ENCODE results near the gene EOLA1. TPM values are rescaled to one million over a fixed set of nuclear protein-coding genes. Genes with fewer than 3 reads are reported as not detected.

EOLA1 gene
- total RNA-seq, 1 experiment from 2014 or later = 7.9 TPM

- Histone ChIP-seq H3K18ac (ENCODE audit: insufficient read length, low read depth, low read length) (no peak overlapping the region), H3T11ph (ENCODE audit: low read length) (no peak overlapping the region), H4K91ac (ENCODE audit: insufficient read length, low read depth, low read length) (no peak overlapping the region), H3K9me3 (ENCODE audit: control insufficient read depth, low read depth, low read length) (peaks cover 8% of the 10 kb centered on the region), H3K4ac (ENCODE audit: low read depth, low read length) (no peak overlapping the region), H4K8ac (replicated peaks; ENCODE audit: insufficient read length, low read depth, low read length) (no peak overlapping the region), H3K4me2 (ENCODE audit: insufficient read depth, insufficient read length, low read length) (peak overlapping the region; percentile 50), H3K4me1 (ENCODE audit: insufficient read depth, low read length) (no peaks in the 10 kb centered on the region; the same call in 1 of the 2 replicates), H2BK5ac (ENCODE audit: insufficient read length, low read length) (no peak overlapping the region), H3K14ac (ENCODE audit: insufficient read depth, low read length) (no peak overlapping the region), H2AFZ (ENCODE audit: low read length) (no peak overlapping the region), H2BK12ac (ENCODE audit: insufficient read length, low read depth, low read length) (no peak overlapping the region), H3K27ac (ENCODE audit: insufficient read length, low read depth, low read length) (no peak overlapping the region), H3K79me1 (ENCODE audit: insufficient read depth, low read depth, low read length, poor library complexity, severe bottlenecking) (no peaks in the 10 kb centered on the region), H2BK120ac (ENCODE audit: low read depth, low read length, poor library complexity, severe bottlenecking) (no peak overlapping the region), H3K23ac (ENCODE audit: insufficient read length, low read depth, low read length) (no peak overlapping the region), H4K20me1 (ENCODE audit: control insufficient read depth, insufficient read depth, insufficient read length) (no peaks in the 10 kb centered on the region), H3K79me2 (ENCODE audit: insufficient read depth, low read length) (no peaks in the 10 kb centered on the region), H3K56ac (ENCODE audit: insufficient read length, low read depth, low read length) (no peak overlapping the region), H4K5ac (ENCODE audit: insufficient read length, low read depth, low read length) (no peak overlapping the region), H2BK15ac (ENCODE audit: low read depth, low read length) (no peak overlapping the region), H3K9ac (ENCODE audit: extremely low read depth, insufficient read length, low read length) (no peak overlapping the region), H3K23me2 (ENCODE audit: insufficient read length, low read depth, low read length, poor library complexity, severe bottlenecking) (peaks cover 3% of the 10 kb centered on the region), H3K27me3 (ENCODE audit: insufficient read depth, low read length) (no peaks in the 10 kb centered on the region), H2AK5ac (ENCODE audit: insufficient read length, low read length) (no peak overlapping the region), H2BK20ac (ENCODE audit: low read depth, low read length, poor library complexity, severe bottlenecking) (no peak overlapping the region)
- no CpG with 5 or more reads among the region's 13 CpGs for WGBS (ENCODE audit: extremely low coverage, insufficient read length, low lambda C conversion rate)
- H3K27me3 Mint-ChIP-seq (ENCODE audit: low read depth) = no peaks in the 10 kb centered on the region
- H3K4me3 Mint-ChIP-seq = peak overlapping the region; percentile 76 to 86
- peaks cover 32 to 38% of the 10 kb centered on the region in 2 experiments for H3K9me3 Mint-ChIP-seq
- H3K4me1 Mint-ChIP-seq = peaks cover 0 to 10% of the 10 kb centered on the region in 2 experiments; a peak in 3 of 4 replicates
- peaks cover 0 to 4% (median 0%) of the 10 kb centered on the region in 3 experiments; a peak in 1 of 7 replicates for H3K36me3 Mint-ChIP-seq (ENCODE audit: insufficient read depth in 1 of 3, low read depth in 3 of 3)
- TF ChIP-seq, protein P1, sequence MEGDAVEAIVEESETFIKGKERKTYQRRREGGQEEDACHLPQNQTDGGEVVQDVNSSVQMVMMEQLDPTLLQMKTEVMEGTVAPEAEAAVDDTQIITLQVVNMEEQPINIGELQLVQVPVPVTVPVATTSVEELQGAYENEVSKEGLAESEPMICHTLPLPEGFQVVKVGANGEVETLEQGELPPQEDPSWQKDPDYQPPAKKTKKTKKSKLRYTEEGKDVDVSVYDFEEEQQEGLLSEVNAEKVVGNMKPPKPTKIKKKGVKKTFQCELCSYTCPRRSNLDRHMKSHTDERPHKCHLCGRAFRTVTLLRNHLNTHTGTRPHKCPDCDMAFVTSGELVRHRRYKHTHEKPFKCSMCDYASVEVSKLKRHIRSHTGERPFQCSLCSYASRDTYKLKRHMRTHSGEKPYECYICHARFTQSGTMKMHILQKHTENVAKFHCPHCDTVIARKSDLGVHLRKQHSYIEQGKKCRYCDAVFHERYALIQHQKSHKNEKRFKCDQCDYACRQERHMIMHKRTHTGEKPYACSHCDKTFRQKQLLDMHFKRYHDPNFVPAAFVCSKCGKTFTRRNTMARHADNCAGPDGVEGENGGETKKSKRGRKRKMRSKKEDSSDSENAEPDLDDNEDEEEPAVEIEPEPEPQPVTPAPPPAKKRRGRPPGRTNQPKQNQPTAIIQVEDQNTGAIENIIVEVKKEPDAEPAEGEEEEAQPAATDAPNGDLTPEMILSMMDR (conservative IDR thresholded peaks at IDR 0.05) = no peak
- H3K27ac Mint-ChIP-seq = no peak overlapping the region
- no peak for DNase-seq
Measured at GRCh38 chrX:149541521-149542047, 772 bp downstream of the EOLA1 start.

Data from H9 (cell line).